ENCODE results near the gene ANXA3.

- no peak for TF ChIP-seq POLR2A (IDR thresholded peaks at IDR 0.05)
- no peak for TF ChIP-seq CTCF (IDR thresholded peaks at IDR 0.05)
- no peak for TF ChIP-seq POLR2AphosphoS5 (IDR thresholded peaks at IDR 0.05)
Observed at GRCh38 chr4:78518561-78518960, 33.0 kb upstream of the ANXA3 start.

Data from breast epithelium (tissue), 3 donors.